HG02970 (cell line): ENCODE results near the gene NEO1.

Experiments used
- ATAC-seq: cut with Tn5 transposase; IDR thresholded peaks from one replicate; pipeline ENCODE4 v1.9.1; 2021; ENCODE audit warnings: mild to moderate bottlenecking, moderate library complexity, moderate number of reproducible peaks; ENCODE audit not compliant: unreplicated experiment, low FRiP score

Gene NEO1

GRCh38 chr15:73338606-73339374, 286.5 kb downstream of the NEO1 start:
- ATAC-seq: no peak

DNA sequence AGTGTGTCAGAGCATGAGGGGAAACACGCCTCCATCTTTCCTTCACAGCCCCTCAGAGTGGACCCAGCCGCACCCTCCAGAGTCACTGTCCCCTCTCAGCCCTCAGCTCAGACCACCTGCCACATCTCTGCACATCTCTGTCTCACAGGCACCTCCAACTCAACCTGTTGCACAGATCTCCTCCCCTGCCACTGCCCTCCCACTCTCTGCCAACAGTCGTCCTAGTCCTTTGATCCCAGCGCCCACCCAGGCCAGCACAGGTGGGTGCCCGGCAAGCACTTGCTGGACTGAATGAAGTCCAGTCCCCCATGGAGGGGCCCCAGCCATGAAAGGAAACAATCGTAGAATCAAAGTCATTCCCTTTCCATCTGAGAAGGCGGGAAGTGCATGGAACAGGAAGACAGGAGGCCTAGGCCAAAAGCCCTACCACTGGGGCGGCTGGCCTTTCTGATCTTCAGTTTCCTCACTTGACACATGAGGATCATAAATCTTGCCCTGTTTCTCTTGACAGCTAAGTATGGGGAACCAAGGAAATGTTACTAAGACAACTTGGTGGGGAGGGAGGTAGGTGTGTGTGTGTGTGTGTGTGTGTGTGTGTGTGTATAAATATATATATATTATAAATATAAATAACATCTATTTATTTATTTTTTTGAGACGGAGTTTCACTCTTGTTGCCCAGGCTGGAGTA, 288.4 kb downstream of the NEO1 start:
- ATAC-seq: no peak

- no peak for ATAC-seq
Observed at GRCh38 chr15:73341886-73342600, 289.8 kb downstream of the NEO1 start.

DNA sequence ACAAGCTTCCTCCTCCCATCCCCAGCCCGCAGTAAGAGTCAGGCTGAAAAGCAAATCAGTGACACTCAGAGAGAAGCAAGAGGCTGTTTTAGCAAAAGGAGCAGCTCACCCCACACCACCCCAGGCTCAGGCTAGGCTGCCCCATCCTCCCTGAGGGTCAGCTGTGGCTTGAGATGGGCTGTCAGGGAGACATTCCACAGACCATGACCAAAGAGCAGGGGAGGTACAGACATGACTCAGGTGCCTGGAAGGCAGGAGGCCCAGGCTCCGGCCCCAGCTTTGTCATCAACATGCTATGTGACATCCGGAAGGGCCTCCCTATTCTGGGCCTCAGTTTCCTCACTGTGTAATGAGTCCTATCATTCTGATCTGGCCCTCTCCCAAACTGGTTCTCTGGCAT, 291.8 kb downstream of the NEO1 start:
- no peak for ATAC-seq

DNA sequence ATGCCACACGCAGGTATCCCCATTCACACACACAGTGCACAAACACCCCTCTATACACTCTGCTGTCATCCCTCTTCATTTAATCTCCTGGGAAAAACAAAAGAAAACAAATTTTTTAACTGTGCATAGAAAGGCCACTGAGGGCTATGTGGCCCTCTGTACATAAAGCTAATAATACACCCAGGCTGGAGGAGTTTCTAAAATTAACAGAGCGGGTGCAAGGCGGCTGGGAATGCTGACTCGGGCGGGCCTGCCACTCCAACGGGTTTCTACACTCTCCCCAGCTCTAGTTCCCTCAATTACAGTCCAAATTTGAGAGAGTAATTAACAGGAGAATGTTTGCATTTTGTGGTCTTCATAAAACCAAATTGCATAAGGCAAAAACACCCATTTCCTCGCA, 293.4 kb downstream of the NEO1 start:
- no peak for ATAC-seq

DNA sequence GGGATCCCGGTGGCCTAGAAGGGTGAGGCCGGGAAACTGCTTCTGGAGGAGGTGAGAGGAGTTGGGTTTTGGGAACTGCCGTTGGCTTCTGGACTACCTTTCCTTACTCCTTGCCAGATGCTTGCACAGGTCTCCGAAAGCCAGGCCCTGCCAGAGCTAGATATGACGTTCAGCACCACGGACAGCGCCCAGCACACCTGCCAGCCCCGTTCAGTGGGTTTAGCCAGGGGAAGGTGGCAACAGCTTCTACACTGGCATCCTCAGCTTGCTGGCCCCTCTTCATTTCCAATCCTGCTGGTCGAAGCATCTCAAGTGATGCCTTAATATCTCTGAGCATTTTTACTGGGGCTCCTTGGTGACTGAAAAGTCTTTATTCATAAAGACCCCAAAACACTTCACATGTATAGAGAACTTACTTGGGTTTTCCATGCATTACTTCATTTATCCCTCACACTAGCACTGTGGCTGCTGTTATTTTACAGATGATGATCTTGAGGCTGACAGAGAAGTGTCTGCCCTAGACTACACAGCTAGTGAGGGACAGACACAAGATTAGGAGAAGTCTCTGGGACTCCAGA, 294.6 kb downstream of the NEO1 start:
- no peak for ATAC-seq

DNA sequence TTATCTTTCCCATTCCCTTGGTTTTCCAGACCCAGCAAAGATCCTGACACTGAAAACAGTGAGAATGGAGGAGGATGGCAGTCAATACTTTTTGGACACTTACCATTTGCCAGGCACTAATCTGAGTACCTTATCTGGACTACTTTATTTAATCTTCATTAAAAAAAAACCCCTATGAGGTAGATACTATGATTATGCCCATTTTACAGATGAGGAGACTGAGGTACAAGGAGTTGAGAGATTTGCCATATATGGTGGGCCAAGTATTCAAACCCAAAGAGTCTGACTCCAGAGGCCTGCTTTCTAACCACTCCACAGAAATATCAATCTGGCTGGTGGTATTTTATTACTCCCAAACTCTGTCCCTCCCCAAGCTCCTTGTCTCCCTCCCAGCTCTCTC, 296.9 kb downstream of the NEO1 start:
- ATAC-seq: no peak

GRCh38 chr15:73352082-73352481, 299.8 kb downstream of the NEO1 start:
- no peak for ATAC-seq

DNA sequence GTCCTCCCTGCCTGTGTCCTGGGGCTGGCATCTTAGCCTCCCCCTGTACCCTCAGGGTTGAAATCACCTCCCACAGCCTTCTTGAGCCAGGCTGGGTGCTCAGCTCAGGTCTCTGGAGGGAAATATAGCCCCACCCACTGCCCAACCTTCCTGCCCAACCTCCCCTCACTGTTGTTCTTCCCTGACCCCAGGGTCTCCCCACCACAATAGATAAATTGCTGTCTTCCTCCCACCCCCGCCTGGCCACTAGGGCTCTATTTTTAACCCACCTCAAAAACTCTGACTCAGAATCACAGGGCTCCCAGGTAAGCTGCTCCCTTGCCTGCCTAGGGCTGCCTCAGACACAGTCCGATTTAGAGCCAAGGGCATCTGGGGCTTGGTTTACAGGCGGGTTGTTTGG, 301.5 kb downstream of the NEO1 start:
- ATAC-seq: no peak

- no peak for ATAC-seq
Observed at GRCh38 chr15:73354241-73354640, 302.0 kb downstream of the NEO1 start.
